ENCODE data around the gene NFIB.

Gene NFIB

GRCh38 chr9:14153310-14153720 is 160.6 kb downstream of the NFIB start:
- DNase-seq (ENCODE audit: low read depth in 2 of 2): no peak

DNA sequence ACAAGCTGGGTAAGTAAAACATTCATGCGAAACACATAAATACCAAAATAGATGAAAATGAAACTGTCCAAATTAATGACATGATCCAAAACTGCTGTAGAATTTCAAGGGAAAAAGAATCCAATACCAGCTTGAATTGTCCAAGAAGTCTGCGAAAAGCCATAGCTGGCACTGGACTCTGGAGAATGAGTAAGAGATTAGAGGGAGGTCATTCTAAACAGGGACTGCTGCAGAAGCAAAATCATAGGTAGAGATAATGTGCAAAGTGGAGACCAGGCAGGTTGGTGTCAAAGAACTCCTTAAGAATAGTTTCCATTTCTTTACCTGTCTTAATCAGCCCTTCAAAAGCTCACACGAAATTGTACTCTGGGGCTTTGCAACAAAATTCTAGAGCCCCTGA is 162.5 kb downstream of the NFIB start:
- no peak for DNase-seq (ENCODE audit: low read depth in 2 of 2)

GRCh38 chr9:14148501-14149103 is 165.3 kb downstream of the NFIB start:
- DNase-seq (ENCODE audit: low read depth in 2 of 2): no peak

DNA sequence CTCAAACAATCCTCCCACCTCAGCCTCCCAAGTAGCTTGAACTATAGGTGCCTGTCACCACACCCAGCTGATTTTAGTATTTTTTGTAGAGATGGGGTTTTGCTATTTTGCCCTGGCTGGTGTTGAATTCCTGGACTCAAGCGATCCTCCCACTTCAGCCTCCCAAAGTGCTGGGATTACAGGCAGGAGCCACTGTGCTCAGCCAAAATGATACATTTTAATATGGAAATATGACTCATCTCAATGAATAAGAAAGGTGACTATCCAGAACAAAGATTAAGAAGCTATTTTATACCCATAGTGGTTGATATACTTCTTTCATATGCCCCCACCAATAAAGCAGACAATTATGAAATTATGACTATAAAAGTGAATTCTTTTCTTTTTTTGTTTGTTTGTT is 166.2 kb downstream of the NFIB start:
- DNase-seq (ENCODE audit: low read depth in 2 of 2): no peak

DNA sequence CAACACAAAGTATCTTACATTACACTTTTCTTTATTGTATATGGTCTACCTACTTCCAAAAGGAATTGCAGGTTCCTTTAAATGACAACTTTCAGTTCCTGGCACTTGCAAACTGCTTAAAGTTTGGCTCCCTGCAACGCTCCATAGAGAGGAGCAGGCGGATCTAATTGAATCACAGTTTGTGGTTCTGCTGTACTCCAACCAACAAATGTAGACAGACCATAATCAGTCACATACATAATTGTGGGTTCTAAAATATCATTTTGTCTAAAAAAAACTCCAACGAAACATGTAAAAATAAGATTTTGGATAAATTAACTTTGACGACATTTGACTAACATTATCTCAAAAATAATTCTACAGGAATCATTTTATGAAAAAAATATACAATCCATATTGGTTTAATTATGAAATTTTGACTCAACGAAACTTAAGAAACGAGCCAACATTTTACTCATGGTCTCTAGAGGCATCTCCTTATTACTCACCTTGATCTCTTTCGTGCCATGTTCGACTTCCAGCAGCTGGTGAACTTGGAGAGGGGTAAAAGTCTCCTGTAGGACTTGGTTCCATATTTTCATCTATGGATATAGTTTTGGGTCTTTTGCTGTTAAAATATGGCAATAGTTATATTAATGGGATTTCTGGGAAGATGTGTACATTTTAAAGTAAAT is 167.6 kb downstream of the NFIB start:
- no peak for DNase-seq (ENCODE audit: low read depth in 2 of 2)

DNA sequence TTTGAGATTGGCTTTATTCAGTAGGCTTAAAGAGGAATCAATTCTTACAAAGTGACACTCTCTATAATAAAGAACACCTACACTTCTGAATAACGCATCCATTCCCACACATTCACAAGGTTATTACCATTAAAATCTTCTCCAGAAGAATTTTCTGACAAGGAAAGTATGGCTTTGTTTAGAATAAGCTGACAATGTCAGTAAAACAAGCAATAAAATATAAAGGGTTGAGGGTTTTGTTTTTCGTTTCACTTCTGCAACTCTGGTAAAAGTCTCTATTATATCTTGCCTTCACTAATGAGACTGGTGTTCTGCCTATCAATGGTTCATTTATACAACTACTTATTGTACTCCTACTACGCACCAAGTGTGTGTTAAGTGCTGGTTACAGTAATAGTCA is 169.7 kb downstream of the NFIB start:
- no peak for DNase-seq (ENCODE audit: low read depth in 2 of 2)

- no peak for DNase-seq (ENCODE audit: low read depth in 2 of 2)
Measured at GRCh38 chr9:14141699-14142098, 172.2 kb downstream of the NFIB start.

- no peak for DNase-seq (ENCODE audit: low read depth in 2 of 2)
Measured at GRCh38 chr9:14140096-14140697, 173.7 kb downstream of the NFIB start.

- no peak for DNase-seq (ENCODE audit: low read depth in 2 of 2)
Measured at GRCh38 chr9:14139287-14139686, 174.7 kb downstream of the NFIB start.

- no peak for DNase-seq (ENCODE audit: low read depth in 2 of 2)
Measured at GRCh38 chr9:14136646-14137370, 177.1 kb downstream of the NFIB start.

GRCh38 chr9:14136047-14136635 is 177.8 kb downstream of the NFIB start:
- DNase-seq (ENCODE audit: low read depth in 2 of 2): no peak

GRCh38 chr9:14135421-14135820 is 178.5 kb downstream of the NFIB start:
- no peak for DNase-seq (ENCODE audit: low read depth in 2 of 2)

- no peak for DNase-seq (ENCODE audit: low read depth in 2 of 2)
Measured at GRCh38 chr9:14133394-14133793, 180.5 kb downstream of the NFIB start.

DNA sequence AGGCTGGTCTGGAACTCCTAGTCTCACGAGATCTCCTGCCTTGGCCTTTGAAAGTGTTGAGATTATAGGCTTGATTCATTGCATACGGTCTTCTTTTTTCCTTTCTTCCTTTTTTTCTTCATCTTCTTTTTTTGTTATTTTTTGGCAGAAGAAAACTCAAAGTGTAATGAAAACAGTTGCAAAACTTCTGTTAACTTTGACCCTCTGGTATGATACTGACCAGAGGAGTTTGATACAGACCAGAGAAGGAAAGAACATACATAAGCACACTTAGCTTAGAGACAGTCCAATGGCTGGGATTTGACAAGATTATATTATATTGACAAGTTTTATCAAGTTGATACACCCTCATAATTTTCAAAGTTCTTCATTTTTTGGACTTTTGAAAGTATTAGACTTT is 181.2 kb downstream of the NFIB start:
- no peak for DNase-seq (ENCODE audit: low read depth in 2 of 2)

- no peak for DNase-seq (ENCODE audit: low read depth in 2 of 2)
Measured at GRCh38 chr9:14131356-14132088, 182.4 kb downstream of the NFIB start.

DNA sequence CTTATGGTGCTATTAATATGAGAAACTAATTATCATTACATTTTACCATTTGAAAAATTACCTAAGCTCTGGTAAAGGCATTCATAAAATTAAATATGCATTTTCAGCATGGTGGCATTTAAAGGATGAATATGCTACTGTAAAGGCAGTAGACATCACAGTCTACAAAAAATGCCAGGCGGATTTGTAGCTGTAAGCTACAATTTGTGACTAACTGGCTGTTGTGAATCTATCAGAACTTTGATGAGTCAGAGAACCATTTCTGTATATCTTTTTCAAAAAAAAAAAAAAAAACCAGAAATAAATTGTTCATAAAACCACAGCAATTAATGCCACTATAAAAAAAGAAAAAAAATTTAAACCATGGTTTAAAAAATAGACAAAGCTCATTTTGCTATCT is 186.3 kb downstream of the NFIB start:
- no peak for DNase-seq (ENCODE audit: low read depth in 2 of 2)

GRCh38 chr9:14119694-14120514 is 194.0 kb downstream of the NFIB start:
- no peak for DNase-seq (ENCODE audit: low read depth in 2 of 2)

GRCh38 chr9:14112226-14112625 is 201.7 kb downstream of the NFIB start:
- DNase-seq (ENCODE audit: low read depth in 2 of 2): no peak

DNA sequence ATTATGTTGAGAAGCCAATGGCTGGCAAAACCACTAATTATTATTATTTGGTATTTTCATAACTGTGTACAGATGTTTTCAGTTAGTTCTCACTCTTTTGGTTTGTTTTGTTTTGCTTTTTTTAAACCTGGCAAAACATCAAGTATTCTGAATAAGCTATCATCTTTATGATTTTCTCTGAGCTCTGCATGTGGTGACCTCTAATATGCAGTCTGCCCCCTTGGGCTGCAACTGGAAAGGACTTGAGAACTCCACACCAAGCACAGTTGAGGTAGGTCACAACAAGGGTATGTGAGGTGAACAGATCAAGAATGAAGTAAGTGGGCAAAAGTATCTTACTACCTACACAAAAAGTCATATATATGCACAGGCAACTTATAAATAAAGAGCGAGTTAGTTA is 202.2 kb downstream of the NFIB start:
- DNase-seq (ENCODE audit: low read depth in 2 of 2): no peak

DNA sequence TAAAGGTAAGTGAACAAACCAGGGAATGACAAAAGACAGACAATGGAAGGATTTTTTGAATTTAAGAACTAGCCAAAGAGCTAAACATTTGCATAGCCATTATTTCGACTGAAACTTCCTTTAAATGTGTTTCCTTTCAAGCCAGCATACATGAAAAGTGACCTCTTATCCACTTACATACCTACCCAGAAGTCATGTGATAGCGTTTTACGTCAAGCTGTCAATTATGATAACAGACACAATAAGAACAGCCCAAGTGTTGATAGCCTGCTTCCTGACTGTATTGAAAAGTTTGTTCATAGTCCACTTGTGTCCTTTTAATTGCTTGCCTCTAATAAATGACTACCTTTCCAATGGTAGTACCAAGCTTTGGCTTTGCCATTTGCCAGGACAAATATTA is 206.0 kb downstream of the NFIB start:
- no peak for DNase-seq (ENCODE audit: low read depth in 2 of 2)

DNA sequence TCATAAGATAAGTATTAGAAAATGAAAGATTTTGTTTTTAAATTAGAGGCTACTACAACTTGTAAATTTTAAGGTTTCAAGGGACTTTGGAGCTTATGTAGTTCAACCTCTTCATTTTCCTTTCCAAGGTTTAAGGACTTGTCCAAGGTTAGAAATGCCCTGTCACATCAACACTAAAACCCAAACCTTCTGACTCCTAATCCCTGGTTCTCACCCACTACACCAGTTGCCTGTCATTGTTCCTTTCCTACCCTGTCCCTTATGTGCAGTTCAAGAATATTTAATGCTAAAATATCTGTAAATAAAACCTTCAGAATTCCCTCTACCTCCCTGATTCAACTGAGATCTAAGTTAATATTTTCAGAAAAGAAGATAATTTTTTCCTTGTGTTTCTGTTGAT is 206.4 kb downstream of the NFIB start:
- no peak for DNase-seq (ENCODE audit: low read depth in 2 of 2)
